ENCODE measurements around the gene OTOG. TPM values are rescaled to one million over a fixed set of nuclear protein-coding genes. Genes with fewer than 3 reads are reported as not detected.

OTOG gene
- total RNA-seq, 1 experiment from 2014 or later, result not detected

GRCh38 chr11:17540807-17541206 lies 6.3 kb upstream of the OTOG start:
- no peak for DNase-seq (ENCODE audit: low read depth)

GRCh38 chr11:17541330-17541885 lies 5.7 kb upstream of the OTOG start:
- DNase-seq (ENCODE audit: low read depth), result no peak

DNA sequence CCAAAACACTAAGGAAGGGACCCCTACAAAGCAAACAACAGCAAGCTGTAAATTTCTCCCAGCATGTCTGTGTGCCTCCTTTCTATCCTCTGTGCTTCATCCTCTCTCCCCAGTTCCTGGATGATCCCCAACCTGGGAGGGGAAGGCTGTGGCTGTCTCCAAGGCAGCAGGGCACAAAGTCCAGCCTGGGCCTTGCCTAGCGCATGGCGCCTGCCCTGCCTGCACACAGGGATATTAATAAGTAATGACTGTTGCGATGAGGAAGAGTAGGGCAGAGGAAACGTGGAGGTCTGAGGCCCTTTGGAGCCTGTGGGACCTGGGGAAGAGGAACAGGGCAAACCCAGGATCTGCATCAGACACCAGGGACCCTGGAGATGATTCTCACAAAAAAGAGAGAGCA lies 4.8 kb upstream of the OTOG start:
- no peak for DNase-seq (ENCODE audit: low read depth)

DNA sequence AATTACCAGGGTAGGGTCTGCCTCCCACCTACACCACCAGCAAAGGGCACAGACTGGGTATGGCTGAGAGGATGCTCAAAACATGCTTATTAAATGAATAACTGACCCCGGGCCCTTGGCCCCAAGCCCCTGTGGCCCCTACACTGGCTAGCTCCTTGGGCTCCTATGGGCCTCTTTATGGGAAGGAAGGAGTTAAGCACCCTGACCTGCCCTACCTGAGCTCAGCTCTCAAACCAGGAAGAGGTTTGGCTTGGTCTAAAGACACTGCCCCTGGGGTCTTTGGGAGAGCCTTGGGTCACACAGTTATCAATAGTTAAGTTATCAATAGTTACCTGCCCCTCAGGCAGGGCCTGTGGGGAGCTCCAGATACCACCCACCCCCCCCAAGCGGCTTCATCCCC lies 4.0 kb upstream of the OTOG start:
- DNase-seq (ENCODE audit: low read depth), result no peak

- DNase-seq (ENCODE audit: low read depth), result no peak
These were observed 3.4 kb upstream of the OTOG start for GRCh38 chr11:17543574-17544180.

- no peak for DNase-seq (ENCODE audit: low read depth)
These were observed 2.9 kb upstream of the OTOG start, which contains the start of gene USH1C for GRCh38 chr11:17544181-17544622. Gene USH1C, minus strand, starts transcription at chr11:17544416. Its CDS starts 109 bp downstream, at chr11:17544307.

DNA sequence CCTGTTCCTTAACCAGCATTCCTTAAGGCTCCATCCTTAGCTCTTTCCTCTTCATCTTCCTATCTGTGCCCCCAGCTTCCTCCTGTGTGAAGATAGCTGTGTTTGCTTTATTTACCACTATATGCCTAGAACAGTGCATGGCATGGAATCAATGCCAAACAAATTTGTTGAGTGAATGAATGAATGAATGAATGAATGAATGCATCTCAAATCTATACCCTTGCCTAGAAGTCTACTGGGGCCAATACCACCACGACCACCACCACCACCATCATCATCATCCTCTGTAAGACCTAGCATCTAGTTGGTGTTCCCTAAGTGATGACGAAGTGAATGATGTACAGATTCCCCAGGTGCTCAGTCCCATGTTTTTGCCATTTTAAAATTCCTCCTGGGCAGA lies 819 bp upstream of the OTOG start:
- no peak for DNase-seq (ENCODE audit: low read depth)

DNA sequence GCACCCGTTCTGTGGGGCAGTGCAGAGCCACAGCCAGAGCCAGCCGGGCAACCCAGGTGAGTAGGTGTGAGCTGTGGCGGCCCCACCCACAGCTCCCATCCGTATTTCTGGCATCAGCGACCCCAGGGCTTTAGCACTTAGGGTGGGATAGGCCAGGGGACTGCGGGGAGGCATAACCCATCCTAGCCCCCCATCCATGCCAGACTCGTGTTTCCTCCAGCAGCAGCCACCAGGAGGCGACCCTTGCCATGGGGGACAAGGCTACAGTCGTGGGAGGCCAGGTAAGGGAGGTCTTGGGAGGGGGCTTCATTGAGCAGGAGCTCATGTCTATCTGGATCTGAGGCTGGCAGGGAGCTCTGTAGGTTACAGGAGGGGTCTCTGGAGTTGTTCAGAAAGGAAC lies 873 bp downstream of the OTOG start:
- DNase-seq (ENCODE audit: low read depth), result no peak

DNA sequence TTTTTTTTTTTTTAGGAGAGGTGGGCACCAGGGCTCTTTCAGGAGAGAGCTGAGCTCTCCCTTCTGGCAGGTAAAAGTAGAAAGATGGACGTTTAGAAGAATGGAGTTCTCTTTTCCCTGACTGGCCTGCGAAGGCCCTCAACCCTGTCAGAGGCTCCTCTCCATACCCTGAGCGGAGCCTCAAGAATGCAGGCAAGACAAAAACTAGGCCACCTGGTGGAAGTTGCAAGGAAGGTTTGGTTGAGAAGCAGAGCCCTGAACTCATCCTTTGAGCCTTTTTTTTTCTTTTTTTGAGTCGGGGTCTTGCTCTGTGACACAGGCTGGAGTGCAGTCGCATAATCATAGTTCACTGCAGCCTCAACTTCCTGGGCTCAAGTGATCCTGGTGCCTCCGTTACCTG lies 1.4 kb downstream of the OTOG start:
- DNase-seq (ENCODE audit: low read depth), result peak; percentile 17

- DNase-seq (ENCODE audit: low read depth), result peak; percentile 15
These were observed 3.6 kb downstream of the OTOG start for GRCh38 chr11:17550450-17551346.

- no peak for DNase-seq (ENCODE audit: low read depth)
These were observed 4.4 kb downstream of the OTOG start for GRCh38 chr11:17551347-17552040.

GRCh38 chr11:17552041-17552355 lies 4.9 kb downstream of the OTOG start:
- DNase-seq (ENCODE audit: low read depth), result no peak

- no peak for DNase-seq (ENCODE audit: low read depth)
These were observed 5.6 kb downstream of the OTOG start for GRCh38 chr11:17552392-17553248.

DNA sequence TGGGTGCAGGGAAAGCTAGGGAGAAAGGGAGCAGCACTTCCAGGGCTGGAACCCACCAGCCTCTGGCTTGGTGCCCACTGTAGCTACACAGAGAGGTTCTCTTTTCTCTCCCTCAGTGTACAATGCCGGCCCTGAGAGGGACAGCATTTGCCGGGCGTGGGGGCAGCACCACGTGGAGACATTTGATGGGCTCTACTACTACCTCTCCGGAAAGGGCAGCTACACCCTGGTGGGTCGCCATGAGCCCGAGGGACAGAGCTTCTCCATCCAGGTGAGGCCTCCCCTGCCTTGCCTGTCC lies 6.1 kb downstream of the OTOG start:
- DNase-seq (ENCODE audit: low read depth), result no peak

DNA sequence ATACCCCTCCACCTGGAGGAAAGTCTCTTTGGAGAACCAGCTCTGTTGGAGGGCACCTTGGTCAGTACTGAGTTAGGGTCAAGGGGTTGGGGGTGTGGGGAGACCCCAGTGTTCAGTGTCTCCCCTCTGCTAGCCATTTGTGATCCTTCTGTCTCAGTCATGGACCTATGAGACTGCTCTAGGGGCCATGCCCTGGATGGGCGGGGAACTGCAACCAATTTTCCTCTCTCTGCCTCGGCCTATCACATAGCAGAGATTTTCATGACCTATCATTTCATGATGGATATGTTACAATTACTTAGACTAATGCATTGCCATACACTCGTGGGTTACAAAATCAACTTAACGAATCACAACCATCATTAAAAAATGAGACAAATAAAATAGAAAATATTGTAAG lies 7.4 kb downstream of the OTOG start:
- no peak for DNase-seq (ENCODE audit: low read depth)

GRCh38 chr11:17556999-17557398 lies 9.9 kb downstream of the OTOG start:
- DNase-seq (ENCODE audit: low read depth), result no peak

GRCh38 chr11:17558025-17558780 lies 11.1 kb downstream of the OTOG start:
- DNase-seq (ENCODE audit: low read depth), result no peak

- no peak for DNase-seq (ENCODE audit: low read depth)
These were observed 11.9 kb downstream of the OTOG start for GRCh38 chr11:17558916-17559315.

- DNase-seq (ENCODE audit: low read depth), result no peak
These were observed 12.5 kb downstream of the OTOG start for GRCh38 chr11:17559341-17560087.

All from M059J (cell line).